HG02938 (cell line): ENCODE data around the gene SERTAD2.

Source experiments
- ATAC-seq: cut with Tn5 transposase; IDR thresholded peaks from one replicate; pipeline ENCODE4 v1.9.1; 2021; ENCODE audit warnings: mild to moderate bottlenecking, moderate library complexity; ENCODE audit not compliant: unreplicated experiment

The SERTAD2 gene

GRCh38 chr2:64653109-64654062 is at the start of gene SERTAD2:
Gene SERTAD2 (minus strand): TSS chr2:64653913. CDS start chr2:64636871, 17,042 bp downstream.
- ATAC-seq, result peak; percentile 58

- ATAC-seq, result peak; percentile 32
Measured at GRCh38 chr2:64700133-64700809, 46.6 kb upstream of the SERTAD2 start.

GRCh38 chr2:64699712-64700111 is 46.0 kb upstream of the SERTAD2 start:
- peak; percentile 8 for ATAC-seq

- ATAC-seq, result peak; percentile 88
Measured at GRCh38 chr2:64698668-64699444, 45.1 kb upstream of the SERTAD2 start.

- ATAC-seq, result no peak
Measured at GRCh38 chr2:64698177-64698643, 44.5 kb upstream of the SERTAD2 start.

- ATAC-seq, result no peak
Measured at GRCh38 chr2:64697297-64698176, 43.8 kb upstream of the SERTAD2 start.

- no peak for ATAC-seq
Measured at GRCh38 chr2:64696636-64697035, 42.9 kb upstream of the SERTAD2 start.

- ATAC-seq, result no peak
Measured at GRCh38 chr2:64695721-64696261, 42.1 kb upstream of the SERTAD2 start.

GRCh38 chr2:64692401-64692800 is 38.7 kb upstream of the SERTAD2 start:
- ATAC-seq, result no peak

GRCh38 chr2:64688909-64689308 is 35.2 kb upstream of the SERTAD2 start:
- no peak for ATAC-seq

- no peak for ATAC-seq
Measured at GRCh38 chr2:64686283-64686956, 32.7 kb upstream of the SERTAD2 start.

- no peak for ATAC-seq
Measured at GRCh38 chr2:64685430-64685829, 31.7 kb upstream of the SERTAD2 start.

- no peak for ATAC-seq
Measured at GRCh38 chr2:64683771-64684510, 30.2 kb upstream of the SERTAD2 start.

- ATAC-seq, result no peak
Measured at GRCh38 chr2:64681479-64681967, 27.8 kb upstream of the SERTAD2 start.

- no peak for ATAC-seq
Measured at GRCh38 chr2:64679673-64680425, 26.1 kb upstream of the SERTAD2 start.

GRCh38 chr2:64678771-64679590 is 25.3 kb upstream of the SERTAD2 start:
- ATAC-seq, result no peak

GRCh38 chr2:64677530-64677929 is 23.8 kb upstream of the SERTAD2 start:
- no peak for ATAC-seq
